ENCODE data around the gene THBS2.

DNA sequence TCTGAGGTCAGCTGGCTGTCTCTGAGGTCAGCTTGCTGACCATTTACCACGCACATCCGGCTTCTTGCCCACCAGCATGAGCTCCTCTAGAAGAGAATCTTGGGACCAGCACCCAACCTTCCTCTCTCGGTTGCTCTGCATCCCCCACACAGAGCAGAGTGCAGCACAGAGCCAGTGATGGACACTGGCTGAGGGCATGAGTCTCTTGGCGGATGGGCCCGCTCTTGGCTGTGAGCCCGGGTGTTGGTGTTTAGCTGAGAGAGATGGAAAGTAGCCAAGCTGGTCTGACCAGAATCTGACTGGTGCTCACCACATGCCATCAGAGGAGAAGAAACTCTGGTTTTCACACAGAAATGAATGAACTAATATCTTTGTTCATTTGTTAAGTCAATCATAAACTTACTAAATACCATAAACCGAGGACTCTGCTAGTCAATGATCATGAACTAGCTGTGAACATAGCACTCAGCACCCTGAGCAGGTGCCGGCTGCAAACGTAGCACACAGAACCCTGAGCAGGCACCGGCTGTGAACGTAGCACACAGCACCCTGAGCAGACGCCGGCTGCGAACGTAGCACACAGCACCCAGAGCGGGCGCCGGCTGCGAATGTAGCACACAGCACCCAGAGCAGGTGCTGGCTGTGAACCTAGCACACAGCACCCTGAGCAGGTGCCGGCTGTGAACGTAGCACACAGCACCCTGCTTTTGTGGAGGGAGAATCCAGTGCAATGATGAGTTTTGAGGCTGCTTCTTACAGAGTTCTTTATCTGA, 10.4 kb upstream of the THBS2 start:
- no peak for TF ChIP-seq POLR2A (IDR thresholded peaks at IDR 0.05)
- TF ChIP-seq, protein P1, sequence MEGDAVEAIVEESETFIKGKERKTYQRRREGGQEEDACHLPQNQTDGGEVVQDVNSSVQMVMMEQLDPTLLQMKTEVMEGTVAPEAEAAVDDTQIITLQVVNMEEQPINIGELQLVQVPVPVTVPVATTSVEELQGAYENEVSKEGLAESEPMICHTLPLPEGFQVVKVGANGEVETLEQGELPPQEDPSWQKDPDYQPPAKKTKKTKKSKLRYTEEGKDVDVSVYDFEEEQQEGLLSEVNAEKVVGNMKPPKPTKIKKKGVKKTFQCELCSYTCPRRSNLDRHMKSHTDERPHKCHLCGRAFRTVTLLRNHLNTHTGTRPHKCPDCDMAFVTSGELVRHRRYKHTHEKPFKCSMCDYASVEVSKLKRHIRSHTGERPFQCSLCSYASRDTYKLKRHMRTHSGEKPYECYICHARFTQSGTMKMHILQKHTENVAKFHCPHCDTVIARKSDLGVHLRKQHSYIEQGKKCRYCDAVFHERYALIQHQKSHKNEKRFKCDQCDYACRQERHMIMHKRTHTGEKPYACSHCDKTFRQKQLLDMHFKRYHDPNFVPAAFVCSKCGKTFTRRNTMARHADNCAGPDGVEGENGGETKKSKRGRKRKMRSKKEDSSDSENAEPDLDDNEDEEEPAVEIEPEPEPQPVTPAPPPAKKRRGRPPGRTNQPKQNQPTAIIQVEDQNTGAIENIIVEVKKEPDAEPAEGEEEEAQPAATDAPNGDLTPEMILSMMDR (IDR thresholded peaks at IDR 0.05), result no peak
- no peak for TF ChIP-seq POLR2AphosphoS5 (IDR thresholded peaks at IDR 0.05)
